ENCODE results near the gene HIBCH.

DNA sequence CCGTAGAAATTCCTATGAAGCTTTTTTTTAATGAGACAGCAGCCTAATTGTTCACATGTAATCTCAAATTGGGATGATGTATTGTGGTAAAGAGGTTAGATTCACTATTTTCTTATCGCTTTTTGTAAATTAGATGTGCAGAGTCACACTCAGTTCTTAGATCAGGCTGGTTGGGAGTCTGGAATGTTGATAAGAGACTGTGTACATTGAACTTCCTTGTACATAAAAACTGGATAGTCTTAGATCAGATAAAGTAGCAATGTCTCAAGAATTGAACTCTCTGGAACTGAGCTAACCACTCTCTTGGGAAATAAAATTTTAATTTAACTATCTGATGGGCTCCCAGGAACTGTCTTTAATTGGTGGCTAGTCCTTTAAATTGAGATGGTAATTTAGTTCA, 149.0 kb downstream of the HIBCH start:
- TF ChIP-seq RFX3 (CRISPR knock-in tag; IDR thresholded peaks at IDR 0.05) (no peak), POLR2G (IDR thresholded peaks at IDR 0.05; ENCODE audit: low read depth, low read length) (no peak), PBX3 (CRISPR knock-in tag; IDR thresholded peaks at IDR 0.05; ENCODE audit: borderline replicate concordance) (no peak), HDAC6 (IDR thresholded peaks at IDR 0.05; ENCODE audit: low read depth, low read length) (no peak)
